ENCODE results near the gene MAP3K15.
A peak's percentile ranks its signal among the peaks of the same experiment; 100 is the strongest.

Gene MAP3K15

GRCh38 chrX:19388741-19389140 is 126.6 kb downstream of the MAP3K15 start:
- no peak for DNase-seq

- peak in 1 of 3 experiments; percentile 67 for DNase-seq
These were observed 127.1 kb downstream of the MAP3K15 start for GRCh38 chrX:19388064-19388679.

- DNase-seq = no peak
These were observed 128.6 kb downstream of the MAP3K15 start for GRCh38 chrX:19386679-19387078.

- peak; percentile 32 to 61 (median 40) for DNase-seq
These were observed 132.7 kb downstream of the MAP3K15 start for GRCh38 chrX:19382555-19383145.

GRCh38 chrX:19381326-19381725 is 134.0 kb downstream of the MAP3K15 start:
- DNase-seq = no peak

GRCh38 chrX:19377799-19378198 is 137.5 kb downstream of the MAP3K15 start:
- DNase-seq = no peak

- no peak for DNase-seq
These were observed 139.8 kb downstream of the MAP3K15 start for GRCh38 chrX:19375546-19375945.

- DNase-seq = peak in 2 of 3 experiments; percentile 34 to 48
These were observed 141.9 kb downstream of the MAP3K15 start for GRCh38 chrX:19373351-19373891.

- peak in 2 of 3 experiments; percentile 73 to 74 for DNase-seq
These were observed 142.6 kb downstream of the MAP3K15 start for GRCh38 chrX:19372547-19373331.

GRCh38 chrX:19372170-19372546 is 143.2 kb downstream of the MAP3K15 start:
- DNase-seq = peak; percentile 49 to 82 (median 73)

GRCh38 chrX:19370061-19370460 is 145.2 kb downstream of the MAP3K15 start:
- no peak for DNase-seq

GRCh38 chrX:19368576-19368975 is 146.7 kb downstream of the MAP3K15 start:
- DNase-seq = no peak

GRCh38 chrX:19361701-19362100 is 153.6 kb downstream of the MAP3K15 start:
- DNase-seq = no peak

GRCh38 chrX:19360903-19361302 is 154.4 kb downstream of the MAP3K15 start:
- no peak for DNase-seq

- no peak for DNase-seq
These were observed 156.8 kb downstream of the MAP3K15 start for GRCh38 chrX:19358521-19358920.

GRCh38 chrX:19354625-19355024 is 160.7 kb downstream of the MAP3K15 start:
- no peak for DNase-seq

GRCh38 chrX:19350941-19351384 is 164.3 kb downstream of the MAP3K15 start:
- DNase-seq = no peak

- DNase-seq = no peak
These were observed 166.0 kb downstream of the MAP3K15 start for GRCh38 chrX:19349264-19349663.

- DNase-seq = no peak
These were observed 167.4 kb downstream of the MAP3K15 start for GRCh38 chrX:19347916-19348315.

GRCh38 chrX:19344661-19345060 is 170.6 kb downstream of the MAP3K15 start:
- no peak for DNase-seq

GRCh38 chrX:19343535-19344408 is 171.5 kb downstream of the MAP3K15 start, which contains the start of gene PDHA1:
Gene PDHA1 (plus strand): TSS chrX:19343927. CDS start chrX:19344038, 111 bp downstream.
- DNase-seq = peak; percentile 96 to 98 (median 98)

GRCh38 chrX:19343085-19343534 is 172.2 kb downstream of the MAP3K15 start:
- peak in 1 of 3 experiments; percentile 28 for DNase-seq
